Motor neuron (in vitro differentiated cells): ENCODE measurements around the gene SLC23A1. TPM values are rescaled to one million over a fixed set of nuclear protein-coding genes. Genes with fewer than 3 reads are reported as not detected.
"Not testable (repeated sequence)": the region's sequence is repeated elsewhere in the genome, so short reads cannot be mapped to it uniquely, and the experiment has no call there.

Experiments
- ATAC-seq, 8 experiments: fragments of 200-7000 bp; cut with Tn5 transposase; replicated peaks in 6 of 8; 2 replicates each; pipeline ENCODE4 v1.8.0; 2021; ENCODE audit warnings: mild to moderate bottlenecking in 8 of 8, moderate library complexity in 8 of 8
- H3K27ac ChIP-seq, 2 donors: fragments of 250-450 bp; sonication (Bioruptor Pico); 2 replicates each; pipeline ENCODE4 v1.9.0; 2021; ENCODE audit warnings: antibody characterized with exemption in 2 of 2, mild to moderate bottlenecking in 2 of 2, moderate library complexity in 1 of 2
- H3K4me1 ChIP-seq, 2 donors: fragments of 250-450 bp; sonication (Bioruptor Pico); replicated peaks in 1 of 2; 2 replicates each; pipeline ENCODE4 v1.6.1; 2021; ENCODE audit warnings: antibody characterized with exemption in 2 of 2, mild to moderate bottlenecking in 2 of 2, moderate library complexity in 1 of 2
- H3K4me3 ChIP-seq, 5 donors: fragments of 250-450 bp; sonication (Bioruptor Pico); 2 replicates each; pipeline ENCODE4 v1.9.0; 2021; ENCODE audit warnings: antibody characterized with exemption in 5 of 5, mild to moderate bottlenecking in 5 of 5, moderate library complexity in 4 of 5
- WGBS, 10 experiments: fragments of 450-650 bp; shearing (Covaris generic); methylation state at CpG; one replicate each; pipeline ENCODE4 v1.0.0; 2022; 5-methylcytosine and 5-hydroxymethylcytosine counted together
- in situ Hi-C, 9 experiments: fragments of 400-800 bp; cut with MboI; loops; one replicate each; pipeline ENCODE4 v1.15.0; 2021; ENCODE audit warnings: low sequenced_read_pairs in 9 of 9, low pct_unique_long_range_greater_than_20kb in 2 of 9; ENCODE audit not compliant: unreplicated experiment in 9 of 9
- total RNA-seq, 8 experiments: library from RNA; unstranded; fragments of 300-600 nt; gene quantifications; 2 replicates each; pipeline versions ENCODE4 v1.2.3 to v1.2.4, GENCODE V29; 2022

SLC23A1 gene
- total RNA-seq, 8 experiments from 2014 or later = 0.25 to 4.1 (median 1.1) TPM

DNA sequence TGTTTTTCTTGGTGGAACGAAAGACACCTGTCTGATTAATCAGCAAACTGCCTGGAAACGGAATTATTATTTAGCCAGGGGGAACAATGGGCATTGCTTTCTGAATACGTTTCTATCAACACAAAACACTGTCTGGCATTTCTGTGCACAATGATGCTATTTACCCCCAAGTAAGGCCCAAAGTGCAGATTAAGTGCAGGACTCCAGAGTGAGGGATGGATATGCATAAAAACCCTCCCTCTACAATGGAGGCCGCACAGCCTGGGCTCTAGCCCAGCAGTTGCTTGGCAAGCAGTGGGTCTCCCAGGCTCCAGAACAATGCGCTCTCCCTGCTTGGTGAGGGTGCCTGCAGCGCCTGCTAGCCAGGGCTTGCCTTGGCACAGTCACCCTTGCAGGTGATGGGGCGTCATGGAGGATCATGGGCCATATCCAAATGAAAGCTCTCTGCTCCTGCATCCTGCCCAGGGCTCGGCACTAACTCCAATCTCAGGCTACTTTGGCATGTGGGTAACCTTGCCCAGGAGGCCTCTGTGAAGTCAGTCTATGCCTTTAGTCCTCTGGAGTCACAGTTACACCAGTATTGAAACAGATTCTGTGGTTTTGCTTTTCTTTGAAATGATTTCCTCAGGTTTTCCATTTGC is 32.2 kb upstream of the SLC23A1 start:
- H3K4me3 ChIP-seq = no peak overlapping the region
- 40 to 92% (median 76%) methylated on average over 1 to 6 of the region's 8 CpGs for WGBS, 10 experiments
- ATAC-seq = peak in 6 of 8 experiments; percentile 36 to 92 (median 68)
- H3K4me1 ChIP-seq = peaks cover 14 to 21% of the 10 kb centered on the region in 2 donors
- in situ Hi-C loops = no loop called here
- no peak overlapping the region for H3K27ac ChIP-seq

DNA sequence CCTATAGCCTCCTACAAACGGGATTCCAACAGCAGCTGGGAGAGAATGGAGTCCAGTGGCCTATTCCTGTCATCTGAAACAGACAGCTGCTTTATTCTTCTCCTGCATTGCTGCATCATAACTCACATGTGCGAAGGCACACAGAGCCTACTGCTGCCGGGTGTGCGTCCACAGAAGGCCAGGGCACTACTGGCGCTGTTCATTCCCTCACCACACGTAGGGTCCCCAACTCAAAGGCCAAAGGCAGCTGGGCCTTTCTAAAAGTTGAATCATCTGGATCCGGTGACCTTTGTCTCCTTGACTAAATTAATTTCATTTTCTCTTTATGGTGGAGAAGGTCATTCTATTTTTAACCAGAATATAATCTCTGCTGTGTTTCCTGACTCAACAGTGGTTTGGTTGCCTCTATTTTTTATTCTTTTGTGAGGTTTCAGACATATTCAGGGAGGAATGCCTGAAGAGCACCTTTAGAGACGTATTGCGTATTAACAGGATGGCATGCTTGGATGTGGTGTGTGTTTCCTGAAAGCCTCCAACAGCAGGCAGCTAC is 31.6 kb upstream of the SLC23A1 start:
- H3K4me3 ChIP-seq = no peak overlapping the region
- in situ Hi-C loops = no loop called here
- peak in 4 of 8 experiments; percentile 44 to 62 (median 48) for ATAC-seq
- H3K4me1 ChIP-seq = peaks cover 14 to 21% of the 10 kb centered on the region in 2 donors
- WGBS, 10 experiments = 83 to 100% (median 100%) methylated on average over 1 to 9 of the region's 9 CpGs; no CpG with 5 or more reads in 1 of the 10 experiments
- peak overlapping the region in 1 of 2 donors; percentile 46 for H3K27ac ChIP-seq

DNA sequence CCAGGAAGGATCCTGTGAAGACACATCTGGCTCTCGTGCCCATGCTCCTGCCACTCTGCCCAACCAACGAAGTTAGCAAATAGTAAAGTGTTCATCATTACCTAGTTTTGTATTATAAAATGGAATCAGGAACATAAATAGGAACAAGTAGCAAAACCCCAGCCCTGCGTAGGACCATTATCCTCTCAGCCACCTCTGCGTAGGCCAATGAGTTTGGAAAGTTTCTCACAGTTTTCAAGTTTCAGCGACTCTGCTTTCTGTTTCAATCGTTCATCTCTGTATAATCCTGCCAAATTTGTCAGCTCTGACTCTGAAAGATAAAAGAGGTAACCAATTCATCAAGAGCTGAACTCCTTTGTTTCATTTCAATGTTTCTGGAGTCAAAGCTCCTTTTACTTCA is 30.9 kb upstream of the SLC23A1 start:
- in situ Hi-C loops = no loop called here
- H3K4me3 ChIP-seq = no peak overlapping the region
- H3K27ac ChIP-seq = no peak overlapping the region
- 86 to 100% (median 90%) methylated on average over 1 to 6 of the region's 6 CpGs; no CpG with 5 or more reads in 1 of the 10 experiments for WGBS, 10 experiments
- ATAC-seq = no peak
- peaks cover 14 to 21% of the 10 kb centered on the region in 2 donors for H3K4me1 ChIP-seq

DNA sequence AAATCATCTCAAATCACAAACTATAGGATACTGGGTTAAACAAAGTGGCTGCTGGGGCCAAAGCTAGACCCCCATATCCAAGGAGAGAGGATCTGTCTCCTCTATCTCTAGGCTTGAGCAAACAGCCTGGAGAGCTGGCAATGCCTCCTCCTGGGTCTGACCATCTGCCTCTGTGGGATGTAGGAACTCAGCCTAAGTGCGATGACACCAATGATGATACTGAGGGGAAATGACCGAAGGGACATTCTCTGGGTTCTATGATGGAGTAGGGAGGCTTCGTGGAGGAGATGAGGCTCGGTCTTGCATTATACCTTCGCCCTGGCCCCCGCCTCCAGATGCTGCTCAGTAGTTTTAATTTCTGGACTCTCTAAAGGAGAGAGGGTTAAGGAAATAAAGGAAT is 30.1 kb upstream of the SLC23A1 start:
- 83 to 100% (median 96%) methylated on average over 1 to 6 of the region's 6 CpGs; no CpG with 5 or more reads in 5 of the 10 experiments for WGBS, 10 experiments
- H3K4me1 ChIP-seq = peaks cover 14 to 21% of the 10 kb centered on the region in 2 donors

DNA sequence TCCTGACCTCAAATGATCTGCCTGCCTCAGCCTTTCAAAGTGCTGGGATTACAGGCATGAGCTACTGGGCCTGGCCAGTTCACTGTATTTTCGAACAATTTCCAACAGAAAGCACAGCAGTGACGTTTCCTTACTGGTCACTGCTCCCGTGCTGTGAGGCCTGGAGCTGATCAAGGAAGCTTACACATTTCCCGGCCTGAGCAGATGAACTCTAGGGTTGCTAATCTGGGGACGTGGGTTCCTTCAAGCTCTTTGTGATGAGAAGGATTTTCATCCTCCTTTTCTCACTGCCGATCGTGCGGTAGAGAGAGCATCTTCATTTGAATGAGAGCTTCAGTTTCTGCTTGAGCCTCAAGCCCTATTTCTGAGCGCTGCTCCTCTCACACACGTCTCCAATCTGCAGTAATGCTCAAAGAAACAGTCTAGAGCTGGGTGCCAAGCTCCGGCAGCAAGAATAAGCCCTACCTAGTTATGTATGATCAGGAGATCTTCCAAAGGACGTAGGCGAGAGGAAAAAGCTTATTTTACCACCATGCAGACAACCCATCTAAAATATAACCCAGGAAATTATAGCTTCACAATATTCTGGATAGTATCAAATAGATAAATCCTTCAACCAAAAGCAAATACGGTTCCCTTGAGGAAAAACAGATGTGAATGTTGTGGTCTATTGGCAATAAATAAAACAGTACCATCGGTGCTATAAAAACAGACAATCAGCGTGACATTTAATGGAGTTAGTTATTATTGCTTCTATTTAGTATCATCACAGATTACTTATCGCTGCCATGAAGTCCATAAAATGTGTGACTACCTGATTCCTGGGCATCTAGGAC is 28.1 kb upstream of the SLC23A1 start:
- peak in 5 of 8 experiments; percentile 9 to 92 (median 41) for ATAC-seq
- no peak overlapping the region for H3K4me3 ChIP-seq
- 1 to 100% (median 75%) methylated on average over 2 to 9 of the region's 17 CpGs; no CpG with 5 or more reads in 1 of the 10 experiments for WGBS, 10 experiments
- in situ Hi-C loops = no loop called here
- peak overlapping the region in 1 of 2 donors; percentile 35 for H3K27ac ChIP-seq
- H3K4me1 ChIP-seq = peaks cover 14 to 21% of the 10 kb centered on the region in 2 donors

More for the DNA sequence above, 30.1 kb upstream of the SLC23A1 start:
- H3K27ac ChIP-seq = no peak overlapping the region
- in situ Hi-C loops = no loop called here
- ATAC-seq = no peak
- H3K4me3 ChIP-seq = no peak overlapping the region

DNA sequence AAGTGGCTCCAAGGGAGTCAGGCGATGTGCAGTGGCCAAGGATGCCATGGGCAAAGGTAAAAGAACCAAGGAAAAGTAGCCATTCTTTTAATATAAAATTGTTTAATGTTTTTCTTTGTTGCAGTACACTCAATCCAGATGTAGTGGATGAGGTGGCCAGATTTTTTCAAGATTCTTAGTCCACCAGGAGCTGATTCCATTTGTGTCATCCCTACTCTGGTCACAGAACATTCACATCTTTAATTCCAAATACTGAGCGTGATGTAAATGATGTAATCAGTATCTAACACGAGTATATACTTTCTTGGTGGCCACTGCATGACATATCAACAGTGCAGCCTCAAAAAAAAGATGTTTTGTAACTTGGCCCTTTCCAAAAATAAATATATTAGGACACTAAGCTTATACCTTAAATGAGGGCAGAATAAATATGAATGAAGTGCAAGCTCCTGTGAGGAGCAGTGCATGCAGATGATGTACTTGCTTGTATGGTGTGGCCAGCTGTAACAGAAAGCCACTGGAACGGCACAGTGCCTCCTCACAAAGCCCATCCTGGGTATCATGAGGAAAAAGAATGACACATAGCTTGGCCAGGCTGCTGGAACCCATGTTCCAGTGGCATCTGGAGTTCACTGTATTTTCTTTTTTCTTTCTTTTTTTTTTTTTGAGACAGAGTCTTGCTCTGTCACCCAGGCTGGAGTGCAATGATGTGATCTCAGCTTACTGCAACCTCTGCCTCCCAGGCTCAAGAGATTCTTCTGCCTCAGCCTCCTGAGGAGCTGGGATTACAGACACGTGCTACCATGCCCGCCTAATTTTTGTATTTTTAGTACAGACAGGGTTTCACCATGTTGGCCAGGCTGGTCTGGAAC is 27.3 kb upstream of the SLC23A1 start:
- 24 to 100% (median 74%) methylated on average over 1 to 5 of the region's 6 CpGs; no CpG with 5 or more reads in 2 of the 10 experiments for WGBS, 10 experiments
- H3K4me3 ChIP-seq = no peak overlapping the region
- H3K27ac ChIP-seq = no peak overlapping the region
- peaks cover 11 to 17% of the 10 kb centered on the region in 2 donors for H3K4me1 ChIP-seq
- in situ Hi-C loops = no loop called here
- peak in 7 of 8 experiments; percentile 19 to 57 (median 47) for ATAC-seq

DNA sequence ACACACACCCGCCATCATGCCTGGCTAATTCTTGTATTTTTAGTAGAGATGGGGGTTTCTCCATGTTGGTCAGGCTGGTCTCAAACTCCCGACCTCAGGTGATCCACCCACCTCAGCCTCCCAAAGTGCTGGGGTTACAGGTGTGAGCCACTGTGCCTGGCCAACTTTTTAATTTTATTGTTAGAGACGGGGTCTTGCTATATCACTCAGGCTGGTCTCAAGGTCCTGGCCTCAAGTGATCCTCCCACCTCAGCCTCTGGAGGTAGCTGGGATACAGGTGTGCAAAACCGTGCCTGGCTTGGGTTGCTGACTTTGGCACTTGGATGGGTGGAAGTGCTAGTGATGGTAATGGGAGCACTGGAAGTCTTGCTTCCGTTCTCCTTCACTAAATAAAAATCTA is 26.0 kb upstream of the SLC23A1 start:
- ATAC-seq, H3K4me3 ChIP-seq, in situ Hi-C loops, H3K27ac ChIP-seq: not testable (repeated sequence)
- 40 to 100% (median 95%) methylated on average over 1 to 3 of the region's 5 CpGs; no CpG with 5 or more reads in 4 of the 10 experiments for WGBS, 10 experiments
- peaks cover 6 to 17% of the 10 kb centered on the region in 2 donors for H3K4me1 ChIP-seq

DNA sequence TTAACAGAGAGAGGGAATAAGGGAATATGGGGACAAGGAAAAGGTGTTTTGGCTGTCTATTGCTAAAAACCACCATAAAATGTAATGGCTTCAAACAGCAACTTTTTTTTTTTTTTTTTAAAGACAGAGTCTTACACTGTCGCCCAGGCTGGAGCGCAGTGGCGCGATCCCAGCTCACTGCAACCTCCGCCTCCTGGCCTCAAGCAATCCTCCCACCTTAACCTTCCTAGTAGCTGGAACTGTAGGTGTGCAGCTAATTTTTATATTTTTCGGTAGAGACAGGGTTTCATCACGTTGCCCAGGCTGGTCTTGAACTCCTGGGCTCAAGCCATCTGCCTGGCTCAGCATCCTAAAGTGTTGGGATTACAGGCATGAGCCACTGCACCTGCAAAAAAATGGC is 25.1 kb upstream of the SLC23A1 start:
- in situ Hi-C loops = no loop called here
- no peak overlapping the region for H3K27ac ChIP-seq
- H3K4me1 ChIP-seq = peaks cover 6 to 18% of the 10 kb centered on the region in 2 donors
- ATAC-seq = no peak
- WGBS, 10 experiments = 76 to 100% (median 96%) methylated on average over 2 to 7 of the region's 7 CpGs; no CpG with 5 or more reads in 4 of the 10 experiments
- H3K4me3 ChIP-seq = no peak overlapping the region

- H3K27ac ChIP-seq = no peak overlapping the region
- no peak for ATAC-seq
- H3K4me1 ChIP-seq = peaks cover 6 to 21% of the 10 kb centered on the region in 2 donors
- no peak overlapping the region for H3K4me3 ChIP-seq
- in situ Hi-C loops = no loop called here
These were observed 24.4 kb upstream of the SLC23A1 start for GRCh38 chr5:139407517-139407916.

- Histone ChIP-seq H3K4me1 (peaks cover 6 to 21% of the 10 kb centered on the region in 2 donors), H3K27ac (no peak overlapping the region), H3K4me3 (no peak overlapping the region)
- no peak for ATAC-seq
- WGBS, 10 experiments = 70 to 100% (median 100%) methylated on average over 1 to 2 of the region's 2 CpGs; no CpG with 5 or more reads in 7 of the 10 experiments
- in situ Hi-C loops = no loop called here
These were observed 23.9 kb upstream of the SLC23A1 start for GRCh38 chr5:139406963-139407362.

- Histone ChIP-seq H3K27ac (peak overlapping the region; percentile 94 to 96), H3K4me3 (peak overlapping the region; percentile 37 to 48 (median 43)), H3K4me1 (peaks cover 6 to 11% of the 10 kb centered on the region in 2 donors)
- in situ Hi-C loops = no loop called here
- ATAC-seq = no peak
- 41 to 100% (median 68%) methylated on average over 1 to 5 of the region's 5 CpGs for WGBS, 10 experiments
These were observed 21.4 kb upstream of the SLC23A1 start for GRCh38 chr5:139404484-139404840.

- Histone ChIP-seq H3K27ac (peak within 1 kb of the TSS; percentile 94 to 96), H3K4me3 (peak within 1 kb of the TSS; percentile 37 to 48 (median 43)), H3K4me1 (peaks cover 6 to 11% of the 10 kb centered on the region in 2 donors)
- in situ Hi-C loops = no loop called here
- WGBS, 10 experiments = 0 to 5% (median 0%) methylated on average over 3 to 8 of the region's 41 CpGs; no CpG with 5 or more reads in 3 of the 10 experiments
- ATAC-seq = peak; percentile 93 to 95 (median 94)
These were observed 20.8 kb upstream of the SLC23A1 start, which contains the start of gene SPATA24 for GRCh38 chr5:139403787-139404483. Gene SPATA24 (minus strand): TSS chr5:139404089. CDS start chr5:139404060, 29 bp downstream.
